Common myeloid progenitor, CD34-positive (primary cell): ENCODE results near the gene RAD51B.
"Not testable (repeated sequence)": the region's sequence is repeated elsewhere in the genome, so short reads cannot be mapped to it uniquely, and the experiment has no call there.

ENCODE experiments used
- CTCF ChIA-PET: fragments of 350-600 bp; sonication (Branson Sonifier 250); formaldehyde crosslinking; loops from one replicate; lab custom pipeline; 2021; ENCODE audit warnings: antibody characterized with exemption; lab: Charles Lee
- POLR2A ChIA-PET: fragments of 350-600 bp; sonication (Branson Sonifier 250); formaldehyde crosslinking; loops from one replicate; lab custom pipeline; 2021; ENCODE audit warnings: antibody characterized with exemption; lab: Charles Lee
- DNase-seq, 3 donors: peaks; one replicate each; pipeline versions ENCODE4 v3.0.0 to v3.0.0-alpha.2; 2013
- H3K27ac ChIP-seq, 2 experiments: 1 replicate in 1 of 2; 2 replicates in 1 of 2; pipeline ENCODE4 v1.7.0; 2013; ENCODE audit warnings: inconsistent platforms in 2 of 2, low read length in 2 of 2, mild to moderate bottlenecking in 2 of 2, low read depth in 1 of 2, moderate library complexity in 1 of 2; ENCODE audit not compliant: severe bottlenecking in 2 of 2, insufficient read depth in 1 of 2, poor library complexity in 1 of 2
- H3K27me3 ChIP-seq, 5 experiments: replicated peaks in 2 of 5; 1 replicate in 3 of 5; 2 replicates in 2 of 5; pipeline versions ENCODE4 v1.6.1 to v1.7.0; 2013; ENCODE audit warnings: low read length in 4 of 5, mild to moderate bottlenecking in 2 of 5, moderate library complexity in 2 of 5, inconsistent platforms in 1 of 5; ENCODE audit not compliant: insufficient read depth in 5 of 5, control insufficient read depth in 4 of 5
- H3K36me3 ChIP-seq, 4 experiments: 1 replicate in 2 of 4; 2 replicates in 2 of 4; pipeline versions ENCODE4 v1.6.1 to v1.7.0; 2013; ENCODE audit warnings: low read length in 3 of 4, control low read depth in 1 of 4, mild to moderate bottlenecking in 1 of 4; ENCODE audit not compliant: control insufficient read depth in 4 of 4, insufficient read depth in 4 of 4
- H3K4me1 ChIP-seq, 4 experiments: 1 replicate in 3 of 4; 2 replicates in 1 of 4; pipeline versions ENCODE4 v1.6.1 to v1.7.1; 2013; ENCODE audit warnings: low read length in 3 of 4, mild to moderate bottlenecking in 3 of 4, control low read depth in 1 of 4, inconsistent platforms in 1 of 4, moderate library complexity in 1 of 4; ENCODE audit not compliant: control insufficient read depth in 4 of 4, insufficient read depth in 4 of 4; ENCODE audit errors: control extremely low read depth in 1 of 4
- H3K4me3 ChIP-seq, 7 experiments: 1 replicate in 4 of 7; 2 replicates in 3 of 7; pipeline versions ENCODE4 v1.5.1 to v1.7.0; 2013; ENCODE audit warnings: mild to moderate bottlenecking in 7 of 7, low read length in 6 of 7, moderate library complexity in 6 of 7, inconsistent platforms in 2 of 7, low read depth in 2 of 7, control low read depth in 1 of 7; ENCODE audit not compliant: insufficient read depth in 4 of 7, control insufficient read depth in 1 of 7; ENCODE audit errors: extremely low read depth in 1 of 7
- H3K9me3 ChIP-seq, 5 experiments: 1 replicate in 4 of 5; 2 replicates in 1 of 5; pipeline versions ENCODE4 v1.6.1 to v1.7.1; 2013; ENCODE audit warnings: low read length in 4 of 5, mild to moderate bottlenecking in 2 of 5, inconsistent platforms in 1 of 5, low read depth in 1 of 5, moderate library complexity in 1 of 5; ENCODE audit not compliant: control insufficient read depth in 4 of 5, insufficient read depth in 2 of 5; ENCODE audit errors: control extremely low read depth in 1 of 5
- WGBS: methylation state at CpG from one replicate; pipeline ENCODE4 v1.1.5; 2013; ENCODE audit not compliant: insufficient coverage; 5-methylcytosine and 5-hydroxymethylcytosine counted together

Gene RAD51B

DNA sequence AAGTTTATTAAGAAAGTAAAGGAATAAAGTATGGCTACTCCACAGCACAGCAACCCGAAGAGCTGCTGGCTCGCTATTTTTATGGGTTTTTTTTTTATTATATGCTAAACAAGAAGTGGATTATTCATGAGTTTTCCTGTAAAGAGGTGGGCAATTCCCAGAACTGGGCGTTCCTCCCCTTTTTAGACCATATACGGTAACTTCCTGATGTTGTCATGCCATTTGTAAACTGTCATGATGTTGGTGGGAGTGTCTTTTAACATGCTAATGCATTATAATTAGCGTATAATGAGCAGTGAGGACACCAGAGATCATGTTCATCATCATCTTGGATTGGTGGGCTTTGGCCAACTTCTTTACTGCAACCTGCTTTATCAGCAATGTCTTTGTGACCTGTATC lies 600.8 kb downstream of the RAD51B start:
- no peaks in the 10 kb centered on the region for H3K36me3 ChIP-seq
- CTCF ChIA-PET, result no interaction called here
- 94% methylated on average over 3 of the region's 5 CpGs for WGBS
- H3K4me1 ChIP-seq, result no peaks in the 10 kb centered on the region
- no peaks in the 10 kb centered on the region for H3K9me3 ChIP-seq
- H3K4me3 ChIP-seq, result no peak overlapping the region
- H3K27ac ChIP-seq, result no peak overlapping the region
- DNase-seq, result no peak
- POLR2A ChIA-PET, result no interaction called here
- no peaks in the 10 kb centered on the region for H3K27me3 ChIP-seq

DNA sequence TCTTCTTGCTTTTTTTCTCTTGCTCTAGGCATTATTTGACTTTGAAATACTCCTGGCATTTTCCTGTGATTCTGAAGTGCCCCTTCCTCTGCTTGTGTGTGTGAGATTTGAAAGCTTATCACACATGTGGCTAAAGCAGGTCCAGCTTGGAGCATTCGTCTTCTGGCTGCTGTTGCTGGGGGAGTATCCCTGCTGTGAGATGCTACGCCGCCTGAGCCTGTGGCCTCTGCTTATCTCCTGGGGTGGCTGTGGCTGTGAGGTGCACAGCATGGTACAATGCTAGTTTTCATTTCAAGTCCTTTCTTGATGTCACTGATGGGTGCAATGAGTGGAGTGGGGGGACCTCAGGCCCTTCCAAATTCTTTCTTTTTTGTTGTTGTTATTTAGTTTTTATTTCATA lies 601.5 kb downstream of the RAD51B start:
- ChIA-PET POLR2A (no interaction called here), CTCF (no interaction called here)
- no peak for DNase-seq
- H3K9me3 ChIP-seq, result no peaks in the 10 kb centered on the region
- no peak overlapping the region for H3K4me3 ChIP-seq
- H3K4me1 ChIP-seq, result no peaks in the 10 kb centered on the region
- 97% methylated on average over 3 of the region's 3 CpGs for WGBS
- H3K27ac ChIP-seq, result no peak overlapping the region
- H3K36me3 ChIP-seq, result no peaks in the 10 kb centered on the region
- H3K27me3 ChIP-seq, result no peaks in the 10 kb centered on the region

- Histone ChIP-seq H3K9me3 (peaks cover 0 to 2% (median 0%) of the 10 kb centered on the region in 5 experiments), H3K27ac (no peak overlapping the region), H3K27me3 (no peaks in the 10 kb centered on the region), H3K4me1 (no peaks in the 10 kb centered on the region), H3K4me3 (no peak overlapping the region), H3K36me3 (peaks cover 0 to 3% (median 0%) of the 10 kb centered on the region in 4 experiments)
- POLR2A ChIA-PET, result interaction anchor here (0.8 kb wide), 1 partner anchor 35 kb away, joined by 3 read pairs; no protein-coding TSS in a partner anchor
- CTCF ChIA-PET, result interaction anchor here (1.5 kb wide), 1 partner anchor 18 kb away, joined by 3 read pairs; no protein-coding TSS in a partner anchor
- no peak for DNase-seq
- 85% methylated on average over 2 of the region's 2 CpGs for WGBS
Observed at GRCh38 chr14:68423686-68424085, 604.1 kb downstream of the RAD51B start.

DNA sequence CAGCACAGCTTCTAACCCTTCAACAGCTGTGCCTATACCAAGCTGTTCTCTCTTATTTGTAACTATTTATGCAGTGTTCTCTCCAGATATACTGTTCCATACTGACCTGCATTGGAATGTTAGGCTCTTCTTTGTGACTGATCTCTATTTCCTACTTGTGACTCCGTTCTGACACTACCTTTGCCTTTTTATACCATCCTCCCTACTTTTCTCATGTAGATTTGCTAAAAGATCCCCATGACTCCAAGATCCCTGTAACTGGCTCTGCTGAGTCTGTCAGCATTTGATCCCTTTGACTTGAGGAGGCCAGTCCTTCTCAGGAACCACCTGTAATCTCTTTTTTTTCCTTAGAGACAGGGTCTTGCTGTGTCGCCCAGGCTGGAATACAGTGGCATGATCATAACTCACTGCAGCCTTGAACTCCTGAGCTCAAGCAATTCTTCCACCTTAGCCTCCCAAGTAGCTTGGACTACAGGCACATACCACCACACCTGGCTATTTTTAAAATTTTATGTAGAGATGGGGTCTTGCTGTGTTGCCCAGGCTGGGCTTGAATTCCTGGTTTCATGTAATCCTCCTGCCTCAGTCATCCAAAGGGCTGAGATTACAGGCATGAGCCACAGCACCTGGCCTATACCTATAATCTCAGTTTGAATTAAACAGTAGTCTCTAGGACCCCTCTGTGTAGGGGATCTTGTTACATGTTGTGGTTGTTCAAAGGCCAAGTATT lies 605.0 kb downstream of the RAD51B start:
- POLR2A ChIA-PET, result interaction anchor here (0.8 kb wide), 1 partner anchor 34 kb away, joined by 3 read pairs; no protein-coding TSS in a partner anchor
- WGBS, result 0% methylated on average over 1 of the region's 2 CpGs
- Histone ChIP-seq H3K27me3 (no peaks in the 10 kb centered on the region), H3K9me3 (peaks cover 0 to 2% (median 0%) of the 10 kb centered on the region in 5 experiments), H3K27ac (no peak overlapping the region), H3K4me1 (no peaks in the 10 kb centered on the region), H3K4me3 (no peak overlapping the region), H3K36me3 (peaks cover 0 to 3% (median 0%) of the 10 kb centered on the region in 4 experiments)
- DNase-seq, result no peak
- CTCF ChIA-PET, result no interaction called here

- Histone ChIP-seq H3K4me1 (no peaks in the 10 kb centered on the region), H3K9me3 (peaks cover 0 to 2% (median 0%) of the 10 kb centered on the region in 5 experiments), H3K36me3 (peaks cover 0 to 3% (median 0%) of the 10 kb centered on the region in 4 experiments), H3K27me3 (no peaks in the 10 kb centered on the region), H3K27ac (no peak overlapping the region), H3K4me3 (no peak overlapping the region)
- WGBS, result 100% methylated on average over 5 of the region's 6 CpGs
- DNase-seq, result no peak
- POLR2A ChIA-PET, result no interaction called here
- CTCF ChIA-PET, result interaction anchor here (0.8 kb wide), 1 partner anchor 17 kb away, joined by 4 read pairs; no protein-coding TSS in a partner anchor
Observed at GRCh38 chr14:68426661-68427549, 607.3 kb downstream of the RAD51B start.

- CTCF ChIA-PET, result interaction anchor here (0.8 kb wide), 1 partner anchor 16 kb away, joined by 4 read pairs; no protein-coding TSS in a partner anchor
- POLR2A ChIA-PET, result no interaction called here
- no peak for DNase-seq
- no peak overlapping the region for H3K27ac ChIP-seq
- no peaks in the 10 kb centered on the region for H3K4me1 ChIP-seq
- no peaks in the 10 kb centered on the region for H3K27me3 ChIP-seq
- H3K4me3 ChIP-seq, result no peak overlapping the region
- H3K9me3 ChIP-seq, result peaks cover 0 to 2% (median 0%) of the 10 kb centered on the region in 5 experiments
- H3K36me3 ChIP-seq, result peaks cover 0 to 3% (median 0%) of the 10 kb centered on the region in 4 experiments
Observed at GRCh38 chr14:68427550-68427890, 607.9 kb downstream of the RAD51B start.

- H3K27ac ChIP-seq, POLR2A ChIA-PET, H3K4me1 ChIP-seq, H3K27me3 ChIP-seq, H3K4me3 ChIP-seq, DNase-seq, H3K36me3 ChIP-seq, H3K9me3 ChIP-seq, CTCF ChIA-PET: not testable (repeated sequence)
- WGBS, result no CpG with 5 or more reads among the region's 5 CpGs
Observed at GRCh38 chr14:68428900-68429299, 609.3 kb downstream of the RAD51B start.
